Calu3 (cell line): Measurements from ENCODE around the gene ZFPM1. TPM values are rescaled to one million over a fixed set of nuclear protein-coding genes. Genes with fewer than 3 reads are reported as not detected.

ENCODE experiments used
- BruUV-seq: library from RNA; stranded (reverse); fragments of 400-500 nt; replicated peaks from 2 replicates; lab custom pipeline; 2021; lab: Mats Ljungman, UMichigan
- CTCF ChIA-PET: fragments of 300-600 bp; sonication (Branson Sonifier 250); formaldehyde crosslinking; loops from one replicate; lab custom pipeline; 2022; ENCODE audit warnings: antibody characterized with exemption; lab: Charles Lee
- DNase-seq: peaks from one replicate; pipeline ENCODE4 v3.0.0; 2022
- H3K27ac Mint-ChIP-seq: one replicate; pipeline ENCODE4 v1.8.0; 2022; ENCODE audit warnings: mixed read lengths; ENCODE audit not compliant: unreplicated experiment
- H3K27me3 Mint-ChIP-seq: one replicate; pipeline ENCODE4 v1.8.0; 2022; ENCODE audit warnings: mixed read lengths; ENCODE audit not compliant: unreplicated experiment
- H3K36me3 Mint-ChIP-seq: one replicate; pipeline ENCODE4 v1.8.0; 2022; ENCODE audit warnings: mild to moderate bottlenecking, moderate library complexity, mixed read lengths; ENCODE audit not compliant: insufficient read depth, unreplicated experiment
- H3K4me1 Mint-ChIP-seq: one replicate; pipeline ENCODE4 v1.8.0; 2022; ENCODE audit warnings: mild to moderate bottlenecking, low read depth, mixed read lengths; ENCODE audit not compliant: unreplicated experiment
- H3K4me3 Mint-ChIP-seq: one replicate; pipeline ENCODE4 v1.8.0; 2022; ENCODE audit warnings: mild to moderate bottlenecking, low read depth, moderate library complexity, mixed read lengths; ENCODE audit not compliant: unreplicated experiment
- H3K9me3 Mint-ChIP-seq: one replicate; pipeline ENCODE4 v1.8.0; 2022; ENCODE audit warnings: low read depth, mixed read lengths; ENCODE audit not compliant: unreplicated experiment
- CTCF ChIP-seq: fragments of 200-600 bp; IDR thresholded peaks from one replicate; pipeline ENCODE4 v1.8.0; 2022; ENCODE audit warnings: antibody characterized with exemption; ENCODE audit not compliant: unreplicated experiment
- intact Hi-C: fragments of 100-400 bp; cut with micrococcal nuclease; formaldehyde crosslinking; loops from one replicate; pipeline ENCODE4 v1.10.0; 2022; ENCODE audit not compliant: unreplicated experiment
- total RNA-seq: library from RNA; stranded (reverse); gene quantifications from 2 replicates; pipeline ENCODE4 v1.2.3, GENCODE V29; 2022

Gene ZFPM1
- total RNA-seq, 1 experiment from 2014 or later, result 3.1 TPM

- BruUV-seq, result no TSS peak
- intact Hi-C loops, result no loop called here
- Mint-ChIP-seq H3K9me3 (no peaks in the 10 kb centered on the region), H3K4me3 (no peak overlapping the region), H3K4me1 (peaks cover 7% of the 10 kb centered on the region), H3K27me3 (peaks cover 66% of the 10 kb centered on the region), H3K36me3 (no peaks in the 10 kb centered on the region), H3K27ac (no peak overlapping the region)
- CTCF ChIA-PET, result no interaction called here
- no peak for TF ChIP-seq CTCF
- no peak for DNase-seq
These were observed 13.0 kb upstream of the ZFPM1 start for GRCh38 chr16:88440111-88440510.

- no peak for TF ChIP-seq CTCF
- no peak for DNase-seq
- peaks cover 65% of the 10 kb centered on the region for H3K27me3 Mint-ChIP-seq
- no TSS peak for BruUV-seq
- CTCF ChIA-PET, result no interaction called here
- no peaks in the 10 kb centered on the region for H3K36me3 Mint-ChIP-seq
- intact Hi-C loops, result no loop called here
- H3K27ac Mint-ChIP-seq, result no peak overlapping the region
- no peak overlapping the region for H3K4me3 Mint-ChIP-seq
- no peaks in the 10 kb centered on the region for H3K9me3 Mint-ChIP-seq
- H3K4me1 Mint-ChIP-seq, result peaks cover 7% of the 10 kb centered on the region
These were observed 12.2 kb upstream of the ZFPM1 start for GRCh38 chr16:88440686-88441405.

- intact Hi-C loops, result no loop called here
- no peak for DNase-seq
- peaks cover 67% of the 10 kb centered on the region for H3K27me3 Mint-ChIP-seq
- peaks cover 7% of the 10 kb centered on the region for H3K4me1 Mint-ChIP-seq
- BruUV-seq, result no TSS peak
- H3K4me3 Mint-ChIP-seq, result no peak overlapping the region
- H3K9me3 Mint-ChIP-seq, result no peaks in the 10 kb centered on the region
- H3K27ac Mint-ChIP-seq, result no peak overlapping the region
- CTCF ChIA-PET, result no interaction called here
- no peak for TF ChIP-seq CTCF
- no peaks in the 10 kb centered on the region for H3K36me3 Mint-ChIP-seq
These were observed 11.6 kb upstream of the ZFPM1 start for GRCh38 chr16:88441460-88441859.

DNA sequence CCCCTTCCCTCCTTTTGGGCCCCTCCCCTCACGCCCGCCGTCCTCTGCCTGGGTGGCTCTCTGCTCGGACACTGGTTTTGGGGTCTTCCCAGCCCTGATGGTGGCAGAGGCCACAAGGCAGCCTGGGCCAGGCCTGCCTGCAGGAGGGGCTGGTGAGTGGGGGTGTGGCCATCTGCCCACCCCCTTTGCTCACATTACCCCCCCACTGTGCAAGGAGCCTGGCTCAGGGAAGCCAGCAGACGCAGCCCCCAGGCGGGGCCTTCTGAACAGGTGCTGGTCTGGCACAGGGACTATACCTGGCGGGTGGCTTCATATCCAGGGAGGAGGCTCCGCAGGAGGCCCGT is 10.7 kb upstream of the ZFPM1 start:
- H3K27ac Mint-ChIP-seq, result no peak overlapping the region
- H3K36me3 Mint-ChIP-seq, result no peaks in the 10 kb centered on the region
- no TSS peak for BruUV-seq
- DNase-seq, result no peak
- no peak overlapping the region for H3K4me3 Mint-ChIP-seq
- H3K27me3 Mint-ChIP-seq, result peaks cover 76% of the 10 kb centered on the region
- TF ChIP-seq CTCF, result no peak
- CTCF ChIA-PET, result no interaction called here
- intact Hi-C loops, result no loop called here
- H3K9me3 Mint-ChIP-seq, result no peaks in the 10 kb centered on the region
- H3K4me1 Mint-ChIP-seq, result peaks cover 7% of the 10 kb centered on the region
